ENCODE measurements around the gene EPB42.
A peak's percentile ranks its signal among the peaks of the same experiment; 100 is the strongest.

EPB42 gene

GRCh38 chr15:43243020-43243645 lies 22.3 kb upstream of the EPB42 start:
- no peak for DNase-seq (ENCODE audit: low read depth in 2 of 2)
- no peak overlapping the region for H3K4me3 ChIP-seq (replicated peaks in 1 of 2; ENCODE audit: low read depth in 2 of 2, low read length in 2 of 2)
- TF ChIP-seq CTCF (IDR thresholded peaks at IDR 0.05; ENCODE audit: low read depth, low read length): no peak

GRCh38 chr15:43242616-43243015 lies 21.8 kb upstream of the EPB42 start:
- TF ChIP-seq CTCF (IDR thresholded peaks at IDR 0.05; ENCODE audit: low read depth, low read length): no peak
- DNase-seq (ENCODE audit: low read depth in 2 of 2): no peak
- no peak overlapping the region for H3K4me3 ChIP-seq (replicated peaks in 1 of 2; ENCODE audit: low read depth in 2 of 2, low read length in 2 of 2)

GRCh38 chr15:43241100-43241499 lies 20.3 kb upstream of the EPB42 start:
- no peak overlapping the region for H3K4me3 ChIP-seq (replicated peaks in 1 of 2; ENCODE audit: low read depth in 2 of 2, low read length in 2 of 2)
- TF ChIP-seq CTCF (IDR thresholded peaks at IDR 0.05; ENCODE audit: low read depth, low read length): no peak
- DNase-seq (ENCODE audit: low read depth in 2 of 2): peak; percentile 35 to 76

GRCh38 chr15:43239732-43240491 lies 19.1 kb upstream of the EPB42 start:
- DNase-seq (ENCODE audit: low read depth in 2 of 2): peak in 1 of 2 donors; percentile 29
- no peak overlapping the region for H3K4me3 ChIP-seq (replicated peaks in 1 of 2; ENCODE audit: low read depth in 2 of 2, low read length in 2 of 2)

GRCh38 chr15:43238671-43239131 lies 17.9 kb upstream of the EPB42 start:
- no peak overlapping the region for H3K4me3 ChIP-seq (replicated peaks in 1 of 2; ENCODE audit: low read depth in 2 of 2, low read length in 2 of 2)
- DNase-seq (ENCODE audit: low read depth in 2 of 2): no peak
- TF ChIP-seq CTCF (IDR thresholded peaks at IDR 0.05; ENCODE audit: low read depth, low read length): no peak

More at GRCh38 chr15:43239732-43240491, 19.1 kb upstream of the EPB42 start:
- no peak for TF ChIP-seq CTCF (IDR thresholded peaks at IDR 0.05; ENCODE audit: low read depth, low read length)

GRCh38 chr15:43237842-43238470 lies 17.1 kb upstream of the EPB42 start:
- no peak overlapping the region for H3K4me3 ChIP-seq (replicated peaks in 1 of 2; ENCODE audit: low read depth in 2 of 2, low read length in 2 of 2)

More at GRCh38 chr15:43237842-43238470, 17.1 kb upstream of the EPB42 start:
- no peak for TF ChIP-seq CTCF (IDR thresholded peaks at IDR 0.05; ENCODE audit: low read depth, low read length)
- DNase-seq (ENCODE audit: low read depth in 2 of 2): no peak

Data from cardiac fibroblast (primary cell).